HTERT RPE-1 (cell line): ENCODE results near the gene DLG2.

Experiments
- in situ Hi-C: fragments of 300-500 bp; cut with MboI; formaldehyde crosslinking; loops from 4 replicates; pipeline ENCODE4 v1.14.3; 2020; ENCODE audit warnings: low sequenced_read_pairs

Gene DLG2

GRCh38 chr11:84607975-84608836, 1018.9 kb downstream of the DLG2 start:
- in situ Hi-C loops, result no loop called here

- in situ Hi-C loops, result no loop called here
Measured at GRCh38 chr11:84594602-84595001, 1032.5 kb downstream of the DLG2 start.

- in situ Hi-C loops, result no loop called here
Measured at GRCh38 chr11:84590106-84590505, 1037.0 kb downstream of the DLG2 start.

- in situ Hi-C loops, result no loop called here
Measured at GRCh38 chr11:84588131-84588829, 1038.9 kb downstream of the DLG2 start.

GRCh38 chr11:84583106-84583505, 1044.0 kb downstream of the DLG2 start:
- in situ Hi-C loops, result no loop called here

GRCh38 chr11:84581083-84581482, 1046.1 kb downstream of the DLG2 start:
- in situ Hi-C loops, result no loop called here

- in situ Hi-C loops, result no loop called here
Measured at GRCh38 chr11:84580428-84580827, 1046.7 kb downstream of the DLG2 start.

- in situ Hi-C loops, result no loop called here
Measured at GRCh38 chr11:84573868-84574267, 1053.3 kb downstream of the DLG2 start.

GRCh38 chr11:84566671-84567070, 1060.5 kb downstream of the DLG2 start:
- in situ Hi-C loops, result no loop called here

GRCh38 chr11:84564867-84565184, 1062.3 kb downstream of the DLG2 start:
- in situ Hi-C loops, result no loop called here

GRCh38 chr11:84564180-84564866, 1062.8 kb downstream of the DLG2 start:
- in situ Hi-C loops, result no loop called here

GRCh38 chr11:84563356-84563755, 1063.8 kb downstream of the DLG2 start:
- in situ Hi-C loops, result no loop called here

- in situ Hi-C loops, result no loop called here
Measured at GRCh38 chr11:84560206-84560605, 1066.9 kb downstream of the DLG2 start.

- in situ Hi-C loops, result no loop called here
Measured at GRCh38 chr11:84558085-84558905, 1068.8 kb downstream of the DLG2 start.

- in situ Hi-C loops, result no loop called here
Measured at GRCh38 chr11:84552791-84553190, 1074.4 kb downstream of the DLG2 start.

- in situ Hi-C loops, result no loop called here
Measured at GRCh38 chr11:84549217-84549616, 1077.9 kb downstream of the DLG2 start.

- in situ Hi-C loops, result no loop called here
Measured at GRCh38 chr11:84544566-84544965, 1082.6 kb downstream of the DLG2 start.

GRCh38 chr11:84543367-84544159, 1083.6 kb downstream of the DLG2 start:
- in situ Hi-C loops, result no loop called here

GRCh38 chr11:84541731-84542340, 1085.3 kb downstream of the DLG2 start:
- in situ Hi-C loops, result no loop called here

GRCh38 chr11:84536456-84536855, 1090.7 kb downstream of the DLG2 start:
- in situ Hi-C loops, result no loop called here
